T-helper 17 cell (primary cell): Measurements from ENCODE around the gene NOS3. TPM values are rescaled to one million over a fixed set of nuclear protein-coding genes. Genes with fewer than 3 reads are reported as not detected.

Experiments used
- ATAC-seq: fragments of 150-1000 bp; cut with Tn5 transposase; 2 replicates; pipeline ENCODE4 v1.10.0; 2021; ENCODE audit warnings: mild to moderate bottlenecking, moderate library complexity
- DNase-seq, 3 donors: peaks; one replicate each; pipeline versions ENCODE4 v3.0.0 to v3.0.0-alpha.2; 2020 to 2021
- H3K9me3 ChIP-seq: one replicate; pipeline ENCODE4 v1.7.0; 2013; ENCODE audit warnings: low read length, mild to moderate bottlenecking; ENCODE audit not compliant: control insufficient read depth, poor library complexity, severe bottlenecking
- H3K27ac Mint-ChIP-seq: one replicate; pipeline ENCODE4 v1.8.0; 2022; ENCODE audit warnings: mild to moderate bottlenecking, moderate library complexity, mixed read lengths
- H3K27me3 Mint-ChIP-seq: one replicate; pipeline ENCODE4 v1.8.0; 2022; ENCODE audit warnings: mixed read lengths
- H3K36me3 Mint-ChIP-seq: one replicate; pipeline ENCODE4 v1.8.0; 2022; ENCODE audit warnings: low read depth, mixed read lengths
- H3K4me1 Mint-ChIP-seq: one replicate; pipeline ENCODE4 v1.8.0; 2022; ENCODE audit warnings: mild to moderate bottlenecking, mixed read lengths
- H3K4me3 Mint-ChIP-seq: one replicate; pipeline ENCODE4 v1.8.0; 2022; ENCODE audit warnings: mild to moderate bottlenecking, moderate library complexity, mixed read lengths
- total RNA-seq, 4 donors: library from RNA in 2 of 4; stranded (reverse) in 2 of 4; gene quantifications; one replicate each; pipeline ENCODE4 v1.2.3 and lab custom pipeline; 2022 to 2026

NOS3 gene
- total RNA-seq, 2 donors from 2014 or later, result 9.4 to 9.6 TPM

DNA sequence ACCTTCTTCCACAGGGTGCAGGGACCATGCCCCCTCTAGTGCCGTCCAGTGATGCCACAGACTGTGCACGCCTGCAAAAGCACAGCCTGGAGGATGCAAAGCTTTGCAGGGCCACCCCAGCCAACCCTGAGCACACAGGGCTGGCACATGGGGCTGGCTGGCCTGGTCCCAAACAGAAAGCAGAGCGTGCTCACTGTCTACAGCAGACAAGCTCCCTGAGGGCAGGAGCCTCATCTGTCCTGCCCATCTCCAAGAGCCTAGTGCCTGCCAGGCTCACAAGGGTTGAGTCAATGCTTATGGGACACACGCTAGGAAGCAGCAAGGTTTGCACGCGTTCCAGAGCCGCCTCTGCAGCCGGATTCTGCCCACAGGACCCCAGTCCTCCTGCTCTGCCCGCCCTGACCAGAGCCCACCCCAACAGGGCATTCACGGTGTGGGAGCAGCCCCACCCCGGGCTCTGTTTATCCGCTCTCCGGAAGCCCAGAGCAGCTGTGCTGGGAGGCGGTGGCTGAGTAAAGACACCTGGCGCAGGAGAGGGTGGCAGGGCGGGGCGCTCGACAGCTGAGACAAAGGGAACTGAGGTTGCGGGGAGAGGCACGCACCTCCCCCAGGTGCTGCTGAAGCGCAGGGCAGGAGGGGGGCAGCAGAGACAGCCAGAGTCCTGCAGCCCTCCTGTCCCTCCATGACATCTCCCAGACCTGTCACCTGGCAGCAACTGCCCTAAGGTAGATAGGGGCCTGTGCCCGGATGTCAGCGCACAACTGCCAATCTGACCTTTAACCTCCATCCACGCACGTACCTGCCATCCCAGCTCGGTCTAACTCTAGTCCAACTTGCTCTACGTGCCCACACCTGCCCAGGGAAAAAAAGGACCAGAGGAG is 17.0 kb upstream of the NOS3 start:
- Mint-ChIP-seq H3K4me3 (peak overlapping the region; percentile 92), H3K36me3 (peaks cover 3% of the 10 kb centered on the region), H3K27me3 (peaks cover 9% of the 10 kb centered on the region), H3K4me1 (peaks cover 40% of the 10 kb centered on the region), H3K27ac (peak overlapping the region; percentile 84)
- ATAC-seq, result peak; percentile 43
- DNase-seq, result peak in 1 of 3 donors; percentile 31
- H3K9me3 ChIP-seq, result no peaks in the 10 kb centered on the region

DNA sequence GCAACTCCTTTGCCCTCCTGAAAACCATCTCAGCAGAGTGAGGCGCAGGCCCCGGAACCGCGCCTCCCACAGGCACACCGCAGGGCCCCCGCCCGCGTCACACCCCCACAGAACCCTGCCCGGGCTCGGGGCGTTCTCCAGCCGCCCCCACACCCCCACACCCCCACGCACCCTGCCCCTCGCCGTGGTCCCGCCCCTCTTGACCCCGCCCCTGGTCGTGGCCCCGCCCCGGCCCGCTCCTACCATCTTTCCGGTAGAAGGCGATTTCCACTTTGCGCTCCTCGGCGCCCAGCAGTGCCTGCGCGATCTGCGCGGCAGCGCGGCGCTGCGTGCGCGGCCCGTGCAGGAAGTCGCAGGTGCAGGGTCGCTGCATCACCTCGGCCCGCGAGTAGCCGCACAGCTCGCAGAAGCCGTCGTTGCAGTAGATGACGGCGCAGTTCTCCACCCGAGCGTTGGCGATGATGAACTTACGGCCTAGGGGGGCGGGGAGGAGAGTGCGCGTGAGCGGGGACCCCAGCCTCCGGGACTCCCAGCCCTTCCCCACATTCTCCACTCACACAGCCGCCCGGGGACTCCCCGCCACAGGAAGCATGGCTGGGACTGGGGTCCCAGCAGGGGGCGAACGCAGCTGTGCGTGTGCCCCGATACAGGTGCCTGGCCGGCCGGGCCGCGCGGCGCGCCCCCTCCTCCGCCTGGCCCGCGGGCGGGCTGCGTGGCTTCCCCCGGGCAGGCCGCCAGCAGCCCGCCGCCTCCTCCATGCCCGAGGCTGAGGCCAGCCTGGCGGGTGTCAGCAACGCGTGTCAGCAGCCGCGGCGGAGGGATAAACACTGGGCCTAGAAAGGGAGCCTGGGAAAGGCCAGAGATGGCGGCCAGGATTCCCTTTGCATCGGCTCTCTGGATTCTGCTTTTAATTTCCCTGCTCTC is 16.1 kb upstream of the NOS3 start:
- peaks cover 4% of the 10 kb centered on the region for H3K36me3 Mint-ChIP-seq
- peak; percentile 78 for ATAC-seq
- H3K27ac Mint-ChIP-seq, result peak overlapping the region; percentile 84
- H3K9me3 ChIP-seq, result no peaks in the 10 kb centered on the region
- peak overlapping the region; percentile 92 for H3K4me3 Mint-ChIP-seq
- H3K4me1 Mint-ChIP-seq, result peaks cover 36% of the 10 kb centered on the region
- peaks cover 9% of the 10 kb centered on the region for H3K27me3 Mint-ChIP-seq
- DNase-seq, result peak; percentile 68 to 82 (median 77)

DNA sequence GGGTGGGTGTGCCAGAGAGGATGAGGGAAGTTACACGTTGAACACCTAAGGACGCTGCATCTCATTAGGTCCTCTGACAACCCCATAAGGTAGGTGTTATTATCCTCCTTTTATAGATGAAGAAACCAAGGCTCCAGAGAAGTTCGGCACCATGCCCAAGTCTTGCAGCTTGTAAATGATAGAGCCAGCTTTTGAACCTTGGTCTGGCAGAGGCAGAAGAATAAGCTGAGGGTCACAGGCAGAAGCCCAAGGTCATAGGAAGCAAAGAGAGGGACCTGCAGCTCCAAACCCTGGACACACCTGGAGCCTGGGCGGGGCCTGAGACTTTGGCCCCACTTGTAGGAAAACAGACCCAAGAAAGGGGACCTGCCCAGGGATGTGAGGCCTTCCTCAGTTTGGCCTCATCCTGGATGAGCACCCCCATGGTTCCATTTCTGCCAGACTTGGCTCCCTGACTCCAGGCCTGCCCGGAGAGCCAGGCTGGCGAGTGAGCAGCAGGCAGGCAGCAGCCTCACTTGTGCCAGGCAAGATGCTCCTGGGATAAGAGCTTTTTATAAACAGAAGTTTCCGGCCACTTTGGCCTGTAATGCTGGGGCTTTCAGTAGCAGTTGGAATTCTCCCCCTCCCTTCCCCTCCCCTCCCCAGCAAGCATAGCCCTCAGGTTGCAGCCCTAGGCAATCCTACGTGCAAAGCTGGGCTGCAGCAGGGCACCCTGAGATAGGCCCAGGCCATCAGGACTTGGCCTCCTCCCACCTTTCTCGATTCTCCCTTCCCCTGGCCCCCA is 15.1 kb upstream of the NOS3 start:
- no peaks in the 10 kb centered on the region for H3K9me3 ChIP-seq
- Mint-ChIP-seq H3K27ac (peak overlapping the region; percentile 84), H3K4me1 (peaks cover 31% of the 10 kb centered on the region), H3K4me3 (peak overlapping the region; percentile 92), H3K36me3 (peaks cover 4% of the 10 kb centered on the region), H3K27me3 (peaks cover 11% of the 10 kb centered on the region)
- ATAC-seq, result no peak
- no peak for DNase-seq

DNA sequence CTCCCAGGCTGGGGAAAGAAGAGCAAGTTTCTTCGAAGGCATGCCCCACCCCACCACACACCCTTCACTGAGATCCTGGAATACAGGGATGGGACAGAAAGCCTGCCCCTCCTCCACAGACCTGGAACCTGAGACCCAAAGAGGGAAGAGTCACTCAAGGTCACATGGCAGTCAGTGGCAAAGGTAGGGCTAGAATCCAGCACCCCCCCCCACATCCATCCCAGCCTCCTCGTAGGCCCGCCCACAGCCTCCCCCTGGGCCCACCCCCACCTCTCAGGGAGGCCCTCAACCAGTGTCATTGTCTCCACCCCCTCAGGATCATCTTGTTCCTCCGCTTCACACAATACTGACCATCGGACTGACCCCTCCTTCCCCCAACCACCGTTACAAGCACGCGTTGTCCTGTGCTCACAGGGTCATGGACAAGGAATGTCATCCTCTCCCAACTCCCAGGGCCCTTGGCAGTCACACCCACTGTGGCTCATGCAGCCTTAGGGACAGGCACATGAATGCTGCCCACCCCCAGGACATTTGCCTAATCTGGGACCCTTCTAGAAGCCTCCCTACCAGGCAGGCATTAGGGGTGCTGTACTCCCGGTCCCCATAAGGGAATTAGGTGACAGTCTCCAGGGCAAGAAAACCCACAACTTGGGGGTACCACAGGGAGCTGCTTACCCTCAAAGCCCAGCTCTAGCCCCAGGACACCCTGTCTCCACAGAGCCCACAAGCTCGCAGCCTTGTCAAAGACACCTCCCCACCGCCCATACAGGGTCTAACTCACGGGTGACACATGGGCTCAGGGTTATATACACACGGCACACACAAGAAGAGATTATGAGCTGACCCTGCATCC is 14.1 kb upstream of the NOS3 start:
- peaks cover 2% of the 10 kb centered on the region for H3K36me3 Mint-ChIP-seq
- peaks cover 21% of the 10 kb centered on the region for H3K27me3 Mint-ChIP-seq
- ATAC-seq (no peak), DNase-seq (no peak)
- H3K9me3 ChIP-seq, result no peaks in the 10 kb centered on the region
- peaks cover 24% of the 10 kb centered on the region for H3K4me1 Mint-ChIP-seq
- peak overlapping the region; percentile 67 for H3K27ac Mint-ChIP-seq
- peak overlapping the region; percentile 92 for H3K4me3 Mint-ChIP-seq

DNA sequence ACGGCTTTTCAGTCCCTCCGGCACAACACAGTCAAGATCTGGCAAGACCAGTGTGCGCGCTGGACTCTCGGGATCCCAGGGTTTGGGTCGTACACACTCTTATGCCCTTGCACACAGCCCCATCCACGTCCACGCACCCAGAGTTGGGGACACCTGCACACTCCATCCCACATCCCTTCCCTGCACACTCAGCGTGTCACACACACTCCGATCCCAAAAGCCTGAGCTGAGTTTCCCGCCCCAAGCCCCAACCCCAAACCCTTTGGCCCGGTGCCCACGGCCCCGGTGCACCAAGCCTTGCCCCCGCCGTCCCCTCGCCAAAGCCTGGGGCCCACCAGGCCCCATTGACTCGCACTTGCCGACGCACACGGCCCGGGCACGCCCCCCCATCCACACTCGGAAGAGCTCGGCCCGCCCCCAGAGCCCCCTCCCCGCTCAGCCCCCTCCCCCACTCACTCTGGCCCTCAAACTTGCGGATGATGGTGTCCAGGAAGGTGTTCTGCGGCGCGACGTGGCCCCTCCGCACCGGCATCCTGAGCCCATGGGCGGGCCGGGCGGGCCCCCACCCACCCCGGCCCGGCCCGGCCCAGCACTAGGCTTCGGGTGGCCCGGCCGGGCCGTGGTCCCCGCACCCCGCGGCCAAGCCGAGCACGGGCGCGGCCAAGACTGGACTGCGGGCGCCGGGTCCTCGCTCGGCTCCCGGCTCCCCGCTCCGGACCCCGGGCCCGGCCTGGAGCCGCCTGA is 13.3 kb upstream of the NOS3 start:
- Mint-ChIP-seq H3K27ac (peak overlapping the region; percentile 67), H3K4me1 (peaks cover 24% of the 10 kb centered on the region), H3K27me3 (peaks cover 22% of the 10 kb centered on the region), H3K36me3 (peaks cover 2% of the 10 kb centered on the region), H3K4me3 (peak overlapping the region; percentile 92)
- DNase-seq (no peak), ATAC-seq (no peak)
- H3K9me3 ChIP-seq, result no peaks in the 10 kb centered on the region

GRCh38 chr7:150978126-150978789 is 12.6 kb upstream of the NOS3 start, which contains the start of gene KCNH2:
Gene KCNH2, minus strand, starts transcription at chr7:150978321. Its CDS starts 408 bp downstream, at chr7:150977913.
- ATAC-seq (no peak), DNase-seq (peak in 2 of 3 donors; percentile 40 to 46)
- H3K4me3 Mint-ChIP-seq, result peak within 1 kb of the TSS; percentile 92
- H3K27me3 Mint-ChIP-seq, result peaks cover 22% of the 10 kb centered on the region
- H3K9me3 ChIP-seq, result no peaks in the 10 kb centered on the region
- H3K4me1 Mint-ChIP-seq, result peaks cover 22% of the 10 kb centered on the region
- H3K27ac Mint-ChIP-seq, result peak within 1 kb of the TSS; percentile 93
- H3K36me3 Mint-ChIP-seq, result peaks cover 2% of the 10 kb centered on the region

DNA sequence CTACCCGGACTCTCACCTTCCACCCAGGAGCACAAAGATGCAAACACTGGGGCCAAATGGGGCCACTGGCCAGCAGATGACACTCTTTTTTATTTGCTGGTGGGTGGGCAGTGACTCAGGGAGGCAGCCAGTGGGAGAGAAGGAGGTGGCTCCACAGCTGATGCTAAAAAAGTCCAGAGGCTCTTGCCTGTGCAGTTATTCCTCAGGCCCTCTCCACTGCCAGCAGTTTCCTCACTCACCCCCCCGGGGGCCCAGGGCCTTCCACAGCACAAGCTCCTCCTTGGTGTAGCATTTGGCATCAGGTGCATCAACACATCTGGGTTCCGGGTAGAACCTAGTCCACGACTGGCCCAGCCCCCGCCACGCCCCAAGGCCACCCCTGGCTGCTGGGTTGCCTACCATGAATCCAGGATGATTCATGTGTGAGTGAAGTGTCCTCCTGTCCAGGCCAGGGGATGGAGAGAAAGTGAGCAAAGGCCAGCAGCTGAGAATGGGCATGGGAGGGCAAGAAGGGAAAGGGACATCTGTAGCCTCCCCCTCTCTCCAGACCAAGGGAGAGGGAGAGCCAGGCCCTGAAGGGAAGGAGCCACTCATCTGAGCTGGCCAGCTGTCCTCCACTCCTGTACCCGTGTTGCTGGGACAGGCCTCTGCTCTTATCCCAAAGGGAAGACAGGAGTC is 11.0 kb upstream of the NOS3 start:
- Mint-ChIP-seq H3K36me3 (peaks cover 2% of the 10 kb centered on the region), H3K4me3 (peak overlapping the region; percentile 19), H3K27ac (no peak overlapping the region), H3K4me1 (peaks cover 18% of the 10 kb centered on the region), H3K27me3 (peaks cover 22% of the 10 kb centered on the region)
- DNase-seq, result no peak
- ATAC-seq, result no peak
- H3K9me3 ChIP-seq, result no peaks in the 10 kb centered on the region

- no peak for DNase-seq
- H3K27me3 Mint-ChIP-seq, result peaks cover 22% of the 10 kb centered on the region
- no peak overlapping the region for H3K27ac Mint-ChIP-seq
- H3K4me1 Mint-ChIP-seq, result peaks cover 16% of the 10 kb centered on the region
- H3K9me3 ChIP-seq, result no peaks in the 10 kb centered on the region
- H3K36me3 Mint-ChIP-seq, result peaks cover 2% of the 10 kb centered on the region
- H3K4me3 Mint-ChIP-seq, result no peak overlapping the region
- no peak for ATAC-seq
Measured at GRCh38 chr7:150980663-150981062, 10.2 kb upstream of the NOS3 start.

DNA sequence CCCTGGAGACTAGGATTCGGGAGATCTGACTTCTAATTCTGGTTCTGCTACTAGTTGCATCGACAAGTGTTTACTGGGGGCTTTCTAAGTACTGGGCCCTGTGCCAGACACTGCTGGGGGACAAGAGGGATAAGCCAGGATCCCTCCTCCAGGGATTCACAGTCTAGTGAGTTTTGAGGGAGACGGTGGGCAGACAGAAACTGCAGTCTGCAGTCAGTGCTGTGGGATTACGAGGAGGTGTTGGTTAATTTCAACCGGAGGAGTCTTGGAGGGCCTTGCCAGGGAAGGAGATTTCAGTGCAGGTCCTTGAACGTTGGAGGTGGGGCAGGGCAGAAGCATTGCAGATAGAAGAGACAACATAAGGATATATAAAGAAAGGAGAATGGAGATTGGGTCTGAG is 9.2 kb upstream of the NOS3 start:
- no peak for DNase-seq
- peak overlapping the region; percentile 16 for H3K4me3 Mint-ChIP-seq
- H3K27ac Mint-ChIP-seq, result no peak overlapping the region
- H3K9me3 ChIP-seq, result no peaks in the 10 kb centered on the region
- peaks cover 2% of the 10 kb centered on the region for H3K36me3 Mint-ChIP-seq
- peaks cover 22% of the 10 kb centered on the region for H3K4me1 Mint-ChIP-seq
- peaks cover 22% of the 10 kb centered on the region for H3K27me3 Mint-ChIP-seq
- no peak for ATAC-seq

GRCh38 chr7:150982351-150982750 is 8.5 kb upstream of the NOS3 start:
- H3K9me3 ChIP-seq, result no peaks in the 10 kb centered on the region
- H3K4me1 Mint-ChIP-seq, result peaks cover 16% of the 10 kb centered on the region
- H3K27me3 Mint-ChIP-seq, result peaks cover 15% of the 10 kb centered on the region
- H3K27ac Mint-ChIP-seq, result no peak overlapping the region
- DNase-seq, result no peak
- H3K4me3 Mint-ChIP-seq, result no peak overlapping the region
- no peak for ATAC-seq
- peaks cover 2% of the 10 kb centered on the region for H3K36me3 Mint-ChIP-seq
